ENCODE results near the gene LIMS1.
A peak's percentile ranks its signal among the peaks of the same experiment; 100 is the strongest.
"Not testable (repeated sequence)": the region's sequence is repeated elsewhere in the genome, so short reads cannot be mapped to it uniquely, and the experiment has no call there.

The LIMS1 gene

GRCh38 chr2:108670282-108670681 is 136.0 kb downstream of the LIMS1 start:
- not testable (repeated sequence) for DNase-seq

GRCh38 chr2:108672200-108672805 is 138.0 kb downstream of the LIMS1 start:
- not testable (repeated sequence) for DNase-seq

GRCh38 chr2:108676522-108676921 is 142.3 kb downstream of the LIMS1 start:
- DNase-seq: not testable (repeated sequence)

- not testable (repeated sequence) for DNase-seq
Observed at GRCh38 chr2:108677239-108677744, 143.0 kb downstream of the LIMS1 start.

- not testable (repeated sequence) for DNase-seq
Observed at GRCh38 chr2:108678198-108678651, 144.0 kb downstream of the LIMS1 start.

- DNase-seq: not testable (repeated sequence)
Observed at GRCh38 chr2:108680805-108681204, 146.5 kb downstream of the LIMS1 start.

- DNase-seq: not testable (repeated sequence)
Observed at GRCh38 chr2:108688818-108689756, 154.8 kb downstream of the LIMS1 start.

GRCh38 chr2:108690001-108690400 is 155.7 kb downstream of the LIMS1 start:
- DNase-seq: not testable (repeated sequence)

- no peak for DNase-seq
Observed at GRCh38 chr2:108691447-108691846, 157.2 kb downstream of the LIMS1 start.

GRCh38 chr2:108701208-108701607 is 166.9 kb downstream of the LIMS1 start:
- no peak for DNase-seq

GRCh38 chr2:108701806-108702205 is 167.5 kb downstream of the LIMS1 start:
- DNase-seq: no peak

GRCh38 chr2:108704871-108705270 is 170.6 kb downstream of the LIMS1 start:
- no peak for DNase-seq

- DNase-seq: no peak
Observed at GRCh38 chr2:108707300-108707699, 173.0 kb downstream of the LIMS1 start.

- DNase-seq: not testable (repeated sequence)
Observed at GRCh38 chr2:108716971-108717370, 182.7 kb downstream of the LIMS1 start.

- DNase-seq: peak; percentile 96
Observed at GRCh38 chr2:108719149-108720044, 185.1 kb downstream of the LIMS1 start, which contains the start of gene RANBP2. Gene RANBP2 (plus strand): TSS chr2:108719482. CDS start chr2:108719607, 125 bp downstream.

GRCh38 chr2:108726048-108726447 is 191.8 kb downstream of the LIMS1 start:
- not testable (repeated sequence) for DNase-seq

- DNase-seq: not testable (repeated sequence)
Observed at GRCh38 chr2:108734656-108735055, 200.4 kb downstream of the LIMS1 start.
